Uterus (tissue), 2 donors: ENCODE results near the gene MRPL37.

Source experiments
- CTCF ChIP-seq, 4 experiments: fragments of 200-600 bp in 2 of 4; fragments of 450-650 bp in 2 of 4; sonication (generic) in 2 of 4; IDR thresholded peaks; one replicate each; pipeline ENCODE4 v1.5.1; 2016 to 2019; ENCODE audit warnings: antibody characterized with exemption in 4 of 4, mild to moderate bottlenecking in 2 of 4, moderate library complexity in 1 of 4
- POLR2A ChIP-seq, 2 donors: fragments of 450-650 bp; IDR thresholded peaks; one replicate each; pipeline ENCODE4 v1.6.1; 2016; ENCODE audit warnings: antibody characterized with exemption in 2 of 2, mild to moderate bottlenecking in 1 of 2, moderate library complexity in 1 of 2

- TF ChIP-seq CTCF (IDR thresholded peaks at IDR 0.05), result no peak
- no peak for TF ChIP-seq POLR2A (IDR thresholded peaks at IDR 0.05)
These were observed 39.0 kb downstream of the MRPL37 start for GRCh38 chr1:54239035-54239383.
